Endothelial cell of umbilical vein (primary cell): ENCODE data around the gene ZDHHC11B. TPM values are rescaled to one million over a fixed set of nuclear protein-coding genes. Genes with fewer than 3 reads are reported as not detected.

Experiments
- BruUV-seq: library from RNA; stranded (reverse); fragments of 400-500 nt; replicated peaks from 2 replicates; lab custom pipeline; 2021; lab: Mats Ljungman, UMichigan
- CTCF ChIA-PET: fragments of 300-600, 350-600 bp; sonication (Branson Sonifier 250); formaldehyde crosslinking; loops from one replicate; lab custom pipeline; 2021; ENCODE audit warnings: antibody characterized with exemption, inconsistent platforms; lab: Charles Lee
- POLR2A ChIA-PET: fragments of 300-600, 350-600 bp; sonication (Branson Sonifier 250); formaldehyde crosslinking; loops from one replicate; lab custom pipeline; 2021; ENCODE audit warnings: antibody characterized with exemption, inconsistent platforms; lab: Charles Lee
- DNase-seq: peaks from one replicate; pipeline ENCODE4 v3.0.0-alpha.2; 2011; ENCODE audit warnings: low read depth, low spot score
- FAIRE-seq: peaks from 2 replicates; lab custom pipeline; 2011; peaks lifted over from hg19 to GRCh38; lab: Jason Lieb, UNC
- H2AFZ ChIP-seq: 2 replicates; pipeline ENCODE4 v1.6.0; 2012; ENCODE audit warnings: low read depth, low read length, control low read depth, inconsistent platforms
- H3K27ac ChIP-seq: 2 replicates; pipeline ENCODE4 v1.5.1; 2011; ENCODE audit warnings: low read depth, mild to moderate bottlenecking, control low read depth, low read length, moderate library complexity; ENCODE audit not compliant: insufficient read depth
- H3K27me3 ChIP-seq, 2 experiments: 2 replicates each; pipeline versions ENCODE4 v1.6.0 to v1.6.1; 2011; ENCODE audit warnings: low read length in 2 of 2, mixed read lengths in 1 of 2; ENCODE audit not compliant: control insufficient read depth in 2 of 2, insufficient read depth in 2 of 2
- H3K36me3 ChIP-seq, 2 experiments: 2 replicates in 1 of 2; 3 replicates in 1 of 2; pipeline ENCODE4 v1.5.1; 2011; ENCODE audit warnings: low read length in 2 of 2, mild to moderate bottlenecking in 1 of 2, moderate library complexity in 1 of 2; ENCODE audit not compliant: control insufficient read depth in 2 of 2, insufficient read depth in 2 of 2; ENCODE audit errors: extremely low read depth in 1 of 2
- H3K4me1 ChIP-seq: 3 replicates; pipeline ENCODE4 v1.5.1; 2011; ENCODE audit warnings: mild to moderate bottlenecking, low read length; ENCODE audit not compliant: control insufficient read depth, insufficient read depth; ENCODE audit errors: extremely low read depth
- H3K4me2 ChIP-seq: 2 replicates; pipeline ENCODE4 v1.6.1; 2011; ENCODE audit warnings: low read length, control low read depth, mixed read lengths; ENCODE audit not compliant: insufficient read depth
- H3K4me3 ChIP-seq, 3 experiments: fragments of 200-600 bp in 1 of 3; sonication (generic), shearing (Covaris generic) in 1 of 3; replicated peaks in 1 of 3; 2 replicates each; pipeline ENCODE4 v1.5.1; 2011 to 2016; ENCODE audit warnings: control low read depth in 3 of 3, low read length in 3 of 3, mild to moderate bottlenecking in 2 of 3, inconsistent platforms in 1 of 3, low read depth in 1 of 3, moderate library complexity in 1 of 3; ENCODE audit not compliant: insufficient read depth in 1 of 3
- H3K79me2 ChIP-seq: 2 replicates; pipeline ENCODE4 v1.6.0; 2012; ENCODE audit warnings: low read length, inconsistent platforms; ENCODE audit not compliant: control insufficient read depth, insufficient read depth
- H3K9ac ChIP-seq: replicated peaks from 2 replicates; pipeline ENCODE3; 2011; ENCODE audit warnings: low read length, control low read depth; ENCODE audit not compliant: insufficient read depth; ENCODE audit errors: extremely low read depth
- H3K9me1 ChIP-seq: replicated peaks from 3 replicates; pipeline ENCODE4 v1.6.0; 2011; ENCODE audit warnings: mild to moderate bottlenecking, low read length; ENCODE audit not compliant: control insufficient read depth, insufficient read depth; ENCODE audit errors: extremely low read depth
- H3K9me3 ChIP-seq: replicated peaks from 2 replicates; pipeline ENCODE4 v1.5.1; 2012; ENCODE audit warnings: low read length, inconsistent platforms; ENCODE audit not compliant: control insufficient read depth, insufficient read depth
- H4K20me1 ChIP-seq: replicated peaks from 2 replicates; pipeline ENCODE3; 2011; ENCODE audit warnings: mild to moderate bottlenecking, low read length; ENCODE audit not compliant: control insufficient read depth, insufficient read depth; ENCODE audit errors: extremely low read depth
- CTCF ChIP-seq, 2 donors: IDR thresholded peaks; 1 replicate in 1 of 2; 2 replicates in 1 of 2; pipeline ENCODE4 v1.5.1; 2011; ENCODE audit warnings: low read length in 2 of 2, mild to moderate bottlenecking in 2 of 2, moderate library complexity in 2 of 2, control low read depth in 1 of 2, inconsistent platforms in 1 of 2, low read depth in 1 of 2; ENCODE audit not compliant: insufficient read depth in 1 of 2; ENCODE audit errors: extremely low read depth in 1 of 2
- EZH2 ChIP-seq: IDR thresholded peaks from 2 replicates; pipeline ENCODE4 v1.6.1; 2012; ENCODE audit warnings: borderline replicate concordance, low read depth, mild to moderate bottlenecking, moderate library complexity, low read length, inconsistent platforms; ENCODE audit not compliant: severe bottlenecking
- FOS ChIP-seq: IDR thresholded peaks from 2 replicates; pipeline ENCODE4 v1.6.1; 2011; ENCODE audit warnings: mild to moderate bottlenecking, low read length, moderate library complexity, borderline replicate concordance; ENCODE audit not compliant: insufficient read depth
- GATA2 ChIP-seq: IDR thresholded peaks from 2 replicates; pipeline ENCODE4 v1.7.0; 2011; ENCODE audit warnings: low read depth, mild to moderate bottlenecking, moderate library complexity, mixed read lengths, low read length; ENCODE audit not compliant: insufficient read length, insufficient read depth
- JUN ChIP-seq: IDR thresholded peaks from 2 replicates; pipeline ENCODE4 v1.6.1; 2011; ENCODE audit warnings: borderline replicate concordance, low read depth; ENCODE audit not compliant: insufficient read length, insufficient read depth
- MAX ChIP-seq: IDR thresholded peaks from 2 replicates; pipeline ENCODE4 v1.6.1; 2011; ENCODE audit not compliant: insufficient read depth, insufficient read length
- MYC ChIP-seq: IDR thresholded peaks from one replicate; pipeline ENCODE4 v1.6.1; 2011; ENCODE audit warnings: mild to moderate bottlenecking, low read depth, low read length
- POLR2A ChIP-seq: IDR thresholded peaks from 2 replicates; pipeline ENCODE4 v1.6.1; 2012; ENCODE audit warnings: low read depth, mild to moderate bottlenecking, control low read depth, low read length
- POLR2AphosphoS5 ChIP-seq: IDR thresholded peaks from 2 replicates; pipeline ENCODE4 v1.6.1; 2012; ENCODE audit warnings: low read depth, mild to moderate bottlenecking, control low read depth, low read length, moderate library complexity; ENCODE audit not compliant: insufficient read depth
- dilution Hi-C: fragments of 300-500 bp; cut with MboI; formaldehyde crosslinking; loops from one replicate; pipeline ENCODE4 v1.15.0; 2019; ENCODE audit warnings: low sequenced_read_pairs; ENCODE audit not compliant: extremely low pct_ligation_motif_present
- intact Hi-C: fragments of 100-400 bp; cut with micrococcal nuclease; formaldehyde crosslinking; loops from one replicate; pipeline ENCODE4 v1.10.0; 2022
- polyA plus RNA-seq, 4 experiments: library from polyadenylated mRNA; depleted of rRNA in 3 of 4; stranded (reverse) in 3 of 4; unstranded in 1 of 4; fragments of >200 nt; gene quantifications; 2 replicates each; pipeline versions ENCODE4 v1.2.1 to v1.2.3, GENCODE V29; 2011 to 2012; ENCODE audit warnings: missing spikeins in 1 of 4
- total RNA-seq: library from RNA; stranded (reverse); gene quantifications from 2 replicates; pipeline ENCODE4 v1.2.3, GENCODE V29; 2021

ZDHHC11B gene
- total and polyA plus RNA-seq, 2 donors (not counting 3 experiments of a cell fraction or from before 2014, with no cell fraction given): not detected

GRCh38 chr5:685262-686171, 99.0 kb downstream of the ZDHHC11B start:
- ChIA-PET POLR2A (no interaction called here), CTCF (no interaction called here)
- Histone ChIP-seq H4K20me1 (no peaks in the 10 kb centered on the region), H3K27ac (no peak overlapping the region), H3K4me2 (no peak overlapping the region), H3K9me1 (no peaks in the 10 kb centered on the region), H3K79me2 (no peaks in the 10 kb centered on the region), H3K4me3 (no peak overlapping the region), H3K9ac (no peak overlapping the region), H3K27me3 (no peaks in the 10 kb centered on the region), H3K4me1 (no peaks in the 10 kb centered on the region), H3K9me3 (no peaks in the 10 kb centered on the region), H3K36me3 (no peaks in the 10 kb centered on the region), H2AFZ (no peak overlapping the region)
- no peak for FAIRE-seq
- BruUV-seq: no TSS peak
- intact Hi-C loops: no loop called here
- DNase-seq: no peak
- TF ChIP-seq POLR2A: no peak
- no peak for TF ChIP-seq MAX
- TF ChIP-seq MYC: no peak
- TF ChIP-seq CTCF (IDR thresholded peaks at IDR 0.05; ENCODE audit: extremely low read depth in 1 of 2, insufficient read depth in 1 of 2, low read depth in 1 of 2, low read length in 2 of 2): no peak
- TF ChIP-seq EZH2: no peak
- TF ChIP-seq JUN: no peak
- TF ChIP-seq GATA2: no peak
- no peak for TF ChIP-seq POLR2AphosphoS5
- TF ChIP-seq FOS: no peak
- dilution Hi-C loops: no loop called here
